ENCODE data around the gene NRXN2. TPM values are rescaled to one million over a fixed set of nuclear protein-coding genes. Genes with fewer than 3 reads are reported as not detected.

Gene NRXN2
- polyA plus RNA-seq, 1 of the 3 experiments (the other 2 are of a cell fraction) = 0.15 TPM

DNA sequence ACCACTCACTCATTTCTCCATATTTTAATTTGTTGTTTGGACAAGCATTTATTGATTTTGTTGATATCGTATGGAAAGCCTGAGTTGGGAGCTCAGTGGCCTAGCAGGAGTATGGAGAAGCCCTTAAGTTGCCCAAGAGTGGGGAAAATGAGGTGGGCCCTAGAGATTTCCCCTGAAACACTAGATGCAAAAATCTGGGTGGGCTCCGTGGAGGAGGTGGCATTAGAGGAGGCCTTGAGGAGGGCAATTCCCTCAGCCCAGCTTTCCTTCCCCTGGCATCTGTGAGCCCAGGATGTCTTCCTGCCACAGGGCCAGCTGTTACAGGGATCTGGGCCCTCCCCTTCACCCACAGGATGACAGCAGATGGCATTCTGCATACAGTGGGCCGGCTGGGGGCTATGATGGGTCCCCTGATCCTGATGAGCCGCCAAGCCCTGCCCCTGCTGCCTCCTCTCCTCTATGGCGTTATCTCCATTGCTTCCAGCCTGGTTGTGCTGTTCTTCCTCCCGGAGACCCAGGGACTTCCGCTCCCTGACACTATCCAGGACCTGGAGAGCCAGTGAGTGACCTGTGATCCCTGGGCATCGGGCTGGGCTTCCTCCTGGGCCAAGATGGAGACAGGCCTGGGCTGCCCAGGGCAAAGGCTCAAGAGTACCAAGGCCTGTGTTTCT lies 153.6 kb downstream of the NRXN2 start:
- TF ChIP-seq, protein P1, sequence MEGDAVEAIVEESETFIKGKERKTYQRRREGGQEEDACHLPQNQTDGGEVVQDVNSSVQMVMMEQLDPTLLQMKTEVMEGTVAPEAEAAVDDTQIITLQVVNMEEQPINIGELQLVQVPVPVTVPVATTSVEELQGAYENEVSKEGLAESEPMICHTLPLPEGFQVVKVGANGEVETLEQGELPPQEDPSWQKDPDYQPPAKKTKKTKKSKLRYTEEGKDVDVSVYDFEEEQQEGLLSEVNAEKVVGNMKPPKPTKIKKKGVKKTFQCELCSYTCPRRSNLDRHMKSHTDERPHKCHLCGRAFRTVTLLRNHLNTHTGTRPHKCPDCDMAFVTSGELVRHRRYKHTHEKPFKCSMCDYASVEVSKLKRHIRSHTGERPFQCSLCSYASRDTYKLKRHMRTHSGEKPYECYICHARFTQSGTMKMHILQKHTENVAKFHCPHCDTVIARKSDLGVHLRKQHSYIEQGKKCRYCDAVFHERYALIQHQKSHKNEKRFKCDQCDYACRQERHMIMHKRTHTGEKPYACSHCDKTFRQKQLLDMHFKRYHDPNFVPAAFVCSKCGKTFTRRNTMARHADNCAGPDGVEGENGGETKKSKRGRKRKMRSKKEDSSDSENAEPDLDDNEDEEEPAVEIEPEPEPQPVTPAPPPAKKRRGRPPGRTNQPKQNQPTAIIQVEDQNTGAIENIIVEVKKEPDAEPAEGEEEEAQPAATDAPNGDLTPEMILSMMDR (IDR thresholded peaks at IDR 0.05) = no peak
- Histone ChIP-seq H4K20me1 (ENCODE audit: insufficient read depth) (no peaks in the 10 kb centered on the region), H3K4me1 (ENCODE audit: control insufficient read depth in 1 of 2, insufficient read depth in 2 of 2, low read depth in 1 of 2, low read length in 1 of 2) (peaks cover 0 to 19% of the 10 kb centered on the region in 2 experiments; a peak in 2 of 4 replicates), H3K4me3 (ENCODE audit: low read depth in 2 of 2, low read length in 1 of 2) (no peak overlapping the region), H3K9me3 (no peaks in the 10 kb centered on the region), H3K79me2 (ENCODE audit: insufficient read depth) (no peaks in the 10 kb centered on the region), H3K4me2 (no peak overlapping the region), H3K9me2 (no peaks in the 10 kb centered on the region), H3K27ac (ENCODE audit: low read depth in 2 of 2, low read length in 1 of 2) (no peak overlapping the region), H3K27me3 (ENCODE audit: insufficient read depth) (no peaks in the 10 kb centered on the region), H3F3A (replicated peaks; ENCODE audit: insufficient read depth) (no peaks in the 10 kb centered on the region), H2AFZ (ENCODE audit: low read depth) (no peak overlapping the region), H3K9ac (no peak overlapping the region), H3K36me3 (replicated peaks in 1 of 2; ENCODE audit: control insufficient read depth in 1 of 2, insufficient read depth in 2 of 2, low read length in 1 of 2) (no peaks in the 10 kb centered on the region)
- WGBS (ENCODE audit: low lambda C conversion rate) = 42% methylated on average over 5 of the region's 8 CpGs
- CTCF ChIA-PET = interaction anchor here (0.9 to 1.7 kb wide), 4 partner anchors 15 to 120 kb away, joined by 3 to 6 read pairs (median 4); no protein-coding TSS in a partner anchor
- POLR2A ChIA-PET = no interaction called here
- peak; percentile 58 for DNase-seq

DNA sequence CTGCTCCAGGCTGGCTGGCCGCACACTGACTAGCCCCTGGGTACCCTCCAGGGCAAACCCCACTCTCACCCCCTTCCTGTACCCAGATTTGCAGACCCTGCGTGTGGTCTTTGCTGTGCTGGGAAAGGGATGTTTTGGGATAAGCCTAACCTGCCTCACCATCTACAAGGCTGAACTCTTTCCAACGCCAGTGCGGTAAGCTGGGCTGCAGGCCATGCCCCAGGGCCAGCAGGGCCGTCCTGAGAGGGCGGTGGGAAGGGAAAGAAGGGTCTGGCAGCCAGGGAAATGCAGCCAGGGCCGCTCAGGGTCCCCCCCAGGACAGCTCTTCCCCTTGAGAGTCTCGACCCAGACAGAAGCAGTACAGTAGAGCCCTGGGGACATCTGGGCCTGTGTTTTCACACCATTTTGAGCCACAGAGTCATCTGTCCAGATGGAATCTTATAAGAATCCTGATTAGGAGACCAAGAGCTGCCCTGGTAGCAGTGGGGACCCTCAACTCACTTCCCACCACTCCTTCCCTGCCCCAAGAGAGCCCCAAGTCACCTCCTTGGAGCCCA lies 154.3 kb downstream of the NRXN2 start:
- peaks cover 0 to 19% of the 10 kb centered on the region in 2 experiments; a peak in 2 of 4 replicates for H3K4me1 ChIP-seq (ENCODE audit: control insufficient read depth in 1 of 2, insufficient read depth in 2 of 2, low read depth in 1 of 2, low read length in 1 of 2)
- CTCF ChIA-PET = interaction anchor here (0.9 to 1.7 kb wide), 4 partner anchors 15 to 120 kb away, joined by 3 to 6 read pairs (median 4); no protein-coding TSS in a partner anchor
- 49% methylated on average over 6 of the region's 8 CpGs for WGBS (ENCODE audit: low lambda C conversion rate)
- no peak overlapping the region for H3K4me2 ChIP-seq
- no peaks in the 10 kb centered on the region for H3K36me3 ChIP-seq (replicated peaks in 1 of 2; ENCODE audit: control insufficient read depth in 1 of 2, insufficient read depth in 2 of 2, low read length in 1 of 2)
- H3K27me3 ChIP-seq (ENCODE audit: insufficient read depth) = no peaks in the 10 kb centered on the region
- no peaks in the 10 kb centered on the region for H3F3A ChIP-seq (replicated peaks; ENCODE audit: insufficient read depth)
- H2AFZ ChIP-seq (ENCODE audit: low read depth) = no peak overlapping the region
- no peak for DNase-seq
- H3K4me3 ChIP-seq (ENCODE audit: low read depth in 2 of 2, low read length in 1 of 2) = no peak overlapping the region
- POLR2A ChIA-PET = no interaction called here
- peak overlapping the region in 1 of 2 experiments; percentile 11; a peak in 1 of 4 replicates for H3K27ac ChIP-seq (ENCODE audit: low read depth in 2 of 2, low read length in 1 of 2)
- H3K79me2 ChIP-seq (ENCODE audit: insufficient read depth) = no peaks in the 10 kb centered on the region
- no peaks in the 10 kb centered on the region for H3K9me2 ChIP-seq
- no peak overlapping the region for H3K9ac ChIP-seq
- no peaks in the 10 kb centered on the region for H3K9me3 ChIP-seq
- no peaks in the 10 kb centered on the region for H4K20me1 ChIP-seq (ENCODE audit: insufficient read depth)
- TF ChIP-seq, protein P2, sequence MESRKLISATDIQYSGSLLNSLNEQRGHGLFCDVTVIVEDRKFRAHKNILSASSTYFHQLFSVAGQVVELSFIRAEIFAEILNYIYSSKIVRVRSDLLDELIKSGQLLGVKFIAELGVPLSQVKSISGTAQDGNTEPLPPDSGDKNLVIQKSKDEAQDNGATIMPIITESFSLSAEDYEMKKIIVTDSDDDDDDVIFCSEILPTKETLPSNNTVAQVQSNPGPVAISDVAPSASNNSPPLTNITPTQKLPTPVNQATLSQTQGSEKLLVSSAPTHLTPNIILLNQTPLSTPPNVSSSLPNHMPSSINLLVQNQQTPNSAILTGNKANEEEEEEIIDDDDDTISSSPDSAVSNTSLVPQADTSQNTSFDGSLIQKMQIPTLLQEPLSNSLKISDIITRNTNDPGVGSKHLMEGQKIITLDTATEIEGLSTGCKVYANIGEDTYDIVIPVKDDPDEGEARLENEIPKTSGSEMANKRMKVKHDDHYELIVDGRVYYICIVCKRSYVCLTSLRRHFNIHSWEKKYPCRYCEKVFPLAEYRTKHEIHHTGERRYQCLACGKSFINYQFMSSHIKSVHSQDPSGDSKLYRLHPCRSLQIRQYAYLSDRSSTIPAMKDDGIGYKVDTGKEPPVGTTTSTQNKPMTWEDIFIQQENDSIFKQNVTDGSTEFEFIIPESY (IDR thresholded peaks at IDR 0.05; ENCODE audit: borderline replicate concordance, low read depth) = no peak
- TF ChIP-seq ELF1 (IDR thresholded peaks at IDR 0.05) (no peak), NRF1 (IDR thresholded peaks at IDR 0.05; ENCODE audit: low read depth, low read length) (no peak), GABPA (IDR thresholded peaks at IDR 0.05; ENCODE audit: low read depth) (no peak), FOXJ3 (CRISPR knock-in tag; IDR thresholded peaks at IDR 0.05) (no peak), RFX5 (IDR thresholded peaks at IDR 0.05; ENCODE audit: low read length) (no peak), RCOR1 (IDR thresholded peaks at IDR 0.05; ENCODE audit: low read length) (no peak), RAD21 (IDR thresholded peaks at IDR 0.05; ENCODE audit: low read length) (no peak), TAF1 (IDR thresholded peaks at IDR 0.05; ENCODE audit: borderline replicate concordance, low read depth, low read length) (no peak), GATA2 (CRISPR knock-in tag; IDR thresholded peaks at IDR 0.05) (no peak), SIN3A (IDR thresholded peaks at IDR 0.05; ENCODE audit: borderline replicate concordance, low read depth, low read length) (no peak)
- TF ChIP-seq, protein P3, sequence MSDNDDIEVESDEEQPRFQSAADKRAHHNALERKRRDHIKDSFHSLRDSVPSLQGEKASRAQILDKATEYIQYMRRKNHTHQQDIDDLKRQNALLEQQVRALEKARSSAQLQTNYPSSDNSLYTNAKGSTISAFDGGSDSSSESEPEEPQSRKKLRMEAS (IDR thresholded peaks at IDR 0.05; ENCODE audit: low read depth) = no peak
- TF ChIP-seq, protein P4, sequence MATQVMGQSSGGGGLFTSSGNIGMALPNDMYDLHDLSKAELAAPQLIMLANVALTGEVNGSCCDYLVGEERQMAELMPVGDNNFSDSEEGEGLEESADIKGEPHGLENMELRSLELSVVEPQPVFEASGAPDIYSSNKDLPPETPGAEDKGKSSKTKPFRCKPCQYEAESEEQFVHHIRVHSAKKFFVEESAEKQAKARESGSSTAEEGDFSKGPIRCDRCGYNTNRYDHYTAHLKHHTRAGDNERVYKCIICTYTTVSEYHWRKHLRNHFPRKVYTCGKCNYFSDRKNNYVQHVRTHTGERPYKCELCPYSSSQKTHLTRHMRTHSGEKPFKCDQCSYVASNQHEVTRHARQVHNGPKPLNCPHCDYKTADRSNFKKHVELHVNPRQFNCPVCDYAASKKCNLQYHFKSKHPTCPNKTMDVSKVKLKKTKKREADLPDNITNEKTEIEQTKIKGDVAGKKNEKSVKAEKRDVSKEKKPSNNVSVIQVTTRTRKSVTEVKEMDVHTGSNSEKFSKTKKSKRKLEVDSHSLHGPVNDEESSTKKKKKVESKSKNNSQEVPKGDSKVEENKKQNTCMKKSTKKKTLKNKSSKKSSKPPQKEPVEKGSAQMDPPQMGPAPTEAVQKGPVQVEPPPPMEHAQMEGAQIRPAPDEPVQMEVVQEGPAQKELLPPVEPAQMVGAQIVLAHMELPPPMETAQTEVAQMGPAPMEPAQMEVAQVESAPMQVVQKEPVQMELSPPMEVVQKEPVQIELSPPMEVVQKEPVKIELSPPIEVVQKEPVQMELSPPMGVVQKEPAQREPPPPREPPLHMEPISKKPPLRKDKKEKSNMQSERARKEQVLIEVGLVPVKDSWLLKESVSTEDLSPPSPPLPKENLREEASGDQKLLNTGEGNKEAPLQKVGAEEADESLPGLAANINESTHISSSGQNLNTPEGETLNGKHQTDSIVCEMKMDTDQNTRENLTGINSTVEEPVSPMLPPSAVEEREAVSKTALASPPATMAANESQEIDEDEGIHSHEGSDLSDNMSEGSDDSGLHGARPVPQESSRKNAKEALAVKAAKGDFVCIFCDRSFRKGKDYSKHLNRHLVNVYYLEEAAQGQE (IDR thresholded peaks at IDR 0.05; ENCODE audit: low read depth, low read length) = no peak
- TF ChIP-seq, protein P5, sequence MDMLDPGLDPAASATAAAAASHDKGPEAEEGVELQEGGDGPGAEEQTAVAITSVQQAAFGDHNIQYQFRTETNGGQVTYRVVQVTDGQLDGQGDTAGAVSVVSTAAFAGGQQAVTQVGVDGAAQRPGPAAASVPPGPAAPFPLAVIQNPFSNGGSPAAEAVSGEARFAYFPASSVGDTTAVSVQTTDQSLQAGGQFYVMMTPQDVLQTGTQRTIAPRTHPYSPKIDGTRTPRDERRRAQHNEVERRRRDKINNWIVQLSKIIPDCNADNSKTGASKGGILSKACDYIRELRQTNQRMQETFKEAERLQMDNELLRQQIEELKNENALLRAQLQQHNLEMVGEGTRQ (IDR thresholded peaks at IDR 0.05; ENCODE audit: borderline replicate concordance, low read depth, low read length) = no peak
- TF ChIP-seq, protein P6, sequence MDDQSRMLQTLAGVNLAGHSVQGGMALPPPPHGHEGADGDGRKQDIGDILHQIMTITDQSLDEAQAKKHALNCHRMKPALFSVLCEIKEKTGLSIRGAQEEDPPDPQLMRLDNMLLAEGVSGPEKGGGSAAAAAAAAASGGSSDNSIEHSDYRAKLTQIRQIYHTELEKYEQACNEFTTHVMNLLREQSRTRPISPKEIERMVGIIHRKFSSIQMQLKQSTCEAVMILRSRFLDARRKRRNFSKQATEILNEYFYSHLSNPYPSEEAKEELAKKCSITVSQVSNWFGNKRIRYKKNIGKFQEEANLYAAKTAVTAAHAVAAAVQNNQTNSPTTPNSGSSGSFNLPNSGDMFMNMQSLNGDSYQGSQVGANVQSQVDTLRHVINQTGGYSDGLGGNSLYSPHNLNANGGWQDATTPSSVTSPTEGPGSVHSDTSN (IDR thresholded peaks at IDR 0.05) = no peak
